Stimulated activated CD4-positive, alpha-beta T cell treated with anti-CD3 and anti-CD28 coated beads, TNF-alpha, amount 100 ng/mL, for 1 hour (primary cell): Measurements from ENCODE around the gene MAPK4.
"Not testable (repeated sequence)": the region's sequence is repeated elsewhere in the genome, so short reads cannot be mapped to it uniquely, and the experiment has no call there.

Experiments
- DNase-seq, 3 donors: peaks; one replicate each; pipeline ENCODE4 v3.0.0-alpha.2; 2020; ENCODE audit warnings: low read depth in 3 of 3, low spot score in 1 of 3

The MAPK4 gene

DNA sequence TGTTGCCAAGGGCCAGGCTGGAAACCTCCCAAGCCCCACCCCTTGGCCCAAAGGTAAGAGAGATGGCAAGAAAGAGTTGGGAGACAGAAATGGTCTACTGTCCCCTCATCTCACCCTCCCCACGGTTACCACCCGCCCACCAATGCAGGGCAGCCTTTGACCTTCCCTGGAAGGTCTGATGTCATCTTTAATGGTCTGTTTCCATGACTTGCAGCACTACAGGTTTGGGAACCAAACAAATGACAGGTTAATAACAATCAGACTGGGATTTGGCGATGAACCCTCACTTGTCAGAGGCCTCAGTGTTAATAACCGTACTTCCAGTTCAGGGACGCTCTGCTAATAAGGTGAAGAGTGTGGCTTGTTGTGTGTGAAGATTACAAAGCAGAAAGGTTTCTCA lies 189.5 kb downstream of the MAPK4 start:
- no peak for DNase-seq

DNA sequence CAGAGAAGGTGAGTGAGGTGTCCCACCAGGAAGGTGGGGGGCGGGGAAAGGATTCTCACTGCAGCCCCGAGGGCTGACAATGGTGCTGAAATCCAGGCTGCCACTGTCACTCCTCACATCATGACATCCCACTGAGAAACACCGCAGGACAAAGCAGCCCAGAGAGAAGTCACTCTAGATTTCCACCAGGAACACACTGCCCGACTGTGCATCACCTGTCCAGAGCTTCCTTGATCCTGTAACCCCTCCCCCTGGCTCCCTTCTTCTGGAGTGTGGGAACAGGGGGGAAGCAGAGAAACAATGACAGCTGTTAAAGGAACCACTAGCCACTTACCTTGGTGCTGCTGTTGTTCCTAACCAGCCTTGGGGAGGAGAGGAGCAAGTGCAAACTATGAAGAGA lies 190.1 kb downstream of the MAPK4 start:
- no peak for DNase-seq

DNA sequence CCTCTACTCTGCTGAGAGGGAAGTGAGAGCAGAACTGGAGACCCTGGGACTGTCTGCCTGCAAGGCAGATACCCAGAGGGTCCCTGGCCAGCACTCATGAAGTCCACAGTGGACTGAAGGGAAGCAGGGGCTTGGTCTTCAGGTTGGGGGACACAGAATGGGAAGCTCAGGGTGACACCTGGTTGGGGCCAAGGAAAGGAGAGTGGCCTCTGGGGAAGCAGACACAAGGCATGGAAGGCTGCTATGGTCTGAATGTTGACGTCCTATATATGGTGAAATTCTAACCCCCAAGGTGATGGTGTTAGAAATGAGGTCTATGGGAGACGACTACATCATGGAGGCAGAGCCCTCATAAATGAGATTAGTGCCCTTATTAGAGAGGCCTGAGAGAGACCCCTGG lies 190.7 kb downstream of the MAPK4 start:
- DNase-seq = no peak

GRCh38 chr18:50751490-50751889 lies 191.6 kb downstream of the MAPK4 start:
- DNase-seq = no peak

GRCh38 chr18:50751947-50752346 lies 192.1 kb downstream of the MAPK4 start:
- no peak for DNase-seq

GRCh38 chr18:50753311-50753710 lies 193.4 kb downstream of the MAPK4 start:
- DNase-seq = no peak

DNA sequence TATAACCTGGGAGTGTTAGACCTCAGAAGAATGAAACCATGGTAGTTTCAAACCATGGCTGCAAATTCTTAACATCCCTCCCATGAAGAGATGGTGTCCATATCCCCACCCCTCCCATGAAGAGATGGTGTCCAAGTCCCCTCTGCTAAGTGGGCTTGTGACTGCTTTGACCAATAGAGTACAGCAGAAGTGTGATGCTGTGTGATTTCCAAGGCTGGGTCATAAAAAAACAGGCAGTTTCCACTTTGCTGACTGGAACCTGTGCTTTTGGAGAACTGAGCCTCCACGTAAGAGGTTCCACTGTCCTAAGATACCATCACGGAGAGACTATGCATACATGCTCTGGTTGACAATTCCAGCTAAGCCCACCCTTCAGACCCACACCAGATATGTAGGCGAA lies 194.4 kb downstream of the MAPK4 start:
- DNase-seq = no peak

- no peak for DNase-seq
Observed at GRCh38 chr18:50757358-50757757, 197.5 kb downstream of the MAPK4 start.

DNA sequence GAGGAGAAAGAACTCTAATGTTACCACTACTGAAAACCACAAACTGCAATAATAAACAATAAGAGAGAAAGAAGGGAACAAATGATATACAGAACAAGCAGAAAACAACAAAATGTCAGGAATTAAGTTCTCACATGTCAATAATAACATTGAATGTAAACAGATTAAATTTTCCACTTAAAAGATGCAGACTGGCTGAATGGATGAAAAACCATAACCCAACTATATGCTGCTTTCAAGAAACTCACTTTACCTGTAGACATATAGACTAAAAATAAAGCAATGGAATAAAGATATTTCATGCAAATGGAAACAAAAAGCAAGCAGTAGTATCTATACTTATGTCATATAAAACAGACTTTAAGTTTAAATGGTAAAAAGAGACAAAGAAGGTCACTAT lies 209.6 kb downstream of the MAPK4 start:
- DNase-seq = no peak

DNA sequence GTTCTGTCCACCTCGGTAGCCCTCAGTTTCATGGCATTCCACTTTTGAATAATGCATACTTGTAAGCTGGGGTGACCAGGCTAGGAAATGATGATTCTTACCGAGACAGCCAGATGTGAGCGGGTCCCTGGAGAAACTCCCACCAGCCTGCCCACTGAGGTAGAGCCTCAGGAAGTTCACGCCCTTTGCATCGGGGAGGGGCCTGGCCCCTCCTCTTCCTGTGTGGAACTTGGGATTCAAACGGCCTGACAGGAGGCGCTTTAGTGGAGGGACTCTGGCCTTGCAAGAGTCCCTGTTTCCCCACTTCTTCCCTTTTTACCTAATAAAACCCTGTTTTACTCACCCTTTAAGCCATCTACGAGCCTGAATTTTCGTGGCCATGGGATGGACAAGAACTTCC lies 215.3 kb downstream of the MAPK4 start:
- DNase-seq = no peak

GRCh38 chr18:50775726-50776125 lies 215.8 kb downstream of the MAPK4 start:
- no peak for DNase-seq

DNA sequence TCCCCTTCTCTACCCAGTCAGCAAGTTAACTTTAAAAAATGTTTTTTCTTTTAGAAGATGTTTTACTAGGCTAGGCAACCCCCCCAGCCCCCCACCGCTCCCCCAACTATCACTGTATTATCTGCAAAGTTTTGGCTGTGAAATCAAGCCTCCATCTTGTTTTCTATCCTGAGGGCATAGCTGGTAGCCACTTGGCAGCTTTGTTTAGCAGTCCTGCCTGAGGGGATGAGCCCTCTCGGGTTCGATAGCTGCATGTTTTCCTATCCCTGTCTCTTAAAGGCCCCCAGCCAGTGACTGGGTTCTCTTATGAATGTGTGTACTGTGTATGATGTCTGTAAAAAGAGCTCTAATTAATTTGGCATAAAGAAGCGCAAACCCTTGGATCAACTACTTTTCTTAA lies 216.5 kb downstream of the MAPK4 start:
- DNase-seq = no peak

DNA sequence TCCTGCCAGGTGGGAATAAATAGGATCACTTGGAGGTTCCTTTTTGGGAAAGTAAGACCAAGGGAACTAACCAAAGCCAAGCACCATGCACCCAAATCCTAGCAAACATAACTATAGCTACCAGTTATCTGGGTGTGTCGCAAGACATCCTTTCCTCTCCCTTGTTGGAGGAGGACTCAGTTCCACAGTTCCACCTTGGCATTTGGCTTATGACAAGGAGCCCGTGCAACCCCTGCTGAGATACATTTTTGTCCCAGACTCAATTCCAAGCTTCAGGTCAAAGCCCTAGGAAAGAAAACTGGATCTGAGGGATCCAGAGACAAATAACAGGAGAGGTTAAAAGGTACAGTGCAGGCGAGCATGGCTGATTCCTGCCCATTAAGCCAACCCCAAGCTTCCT lies 219.1 kb downstream of the MAPK4 start:
- DNase-seq = not testable (repeated sequence)
